Adipose tissue (tissue), 3 donors: Measurements from ENCODE around the gene DLEU7. TPM values are rescaled to one million over a fixed set of nuclear protein-coding genes. Genes with fewer than 3 reads are reported as not detected.

ENCODE experiments used
- polyA plus RNA-seq, 3 donors: library from polyadenylated mRNA; stranded (reverse); fragments of 200-250 nt; gene quantifications; one replicate each; pipeline ENCODE4 v1.2.3, GENCODE V29; 2013
- donor health status: healthy with polysubstance abuse.
- donor health status: Bipolar disorder and iron deficiency.
- donor health status: healthy.

The DLEU7 gene
- polyA plus RNA-seq, 3 donors = 0.03 to 0.04 TPM; not detected in 1

Other genes with a start within 250 kb of the DLEU7 start
- gene RNASEH2B, start 66.1 kb upstream of the DLEU7 start, polyA plus RNA-seq = 10 to 100 TPM; 18.0 to 40.3 (median 25.7) TPM